22Rv1 (cell line): ENCODE measurements around the gene OR13G1.

Experiments
- ZFX ChIP-seq: fragments of 450-650 bp; IDR thresholded peaks from 2 replicates; pipeline ENCODE4 v1.6.1; 2017; ENCODE audit warnings: antibody characterized with exemption, borderline replicate concordance
- TF ChIP-seq, protein P1 (sequence below): fragments of 450-650 bp; IDR thresholded peaks from 2 replicates; pipeline ENCODE4 v1.5.1; 2017; ENCODE audit warnings: mild to moderate bottlenecking

DNA sequence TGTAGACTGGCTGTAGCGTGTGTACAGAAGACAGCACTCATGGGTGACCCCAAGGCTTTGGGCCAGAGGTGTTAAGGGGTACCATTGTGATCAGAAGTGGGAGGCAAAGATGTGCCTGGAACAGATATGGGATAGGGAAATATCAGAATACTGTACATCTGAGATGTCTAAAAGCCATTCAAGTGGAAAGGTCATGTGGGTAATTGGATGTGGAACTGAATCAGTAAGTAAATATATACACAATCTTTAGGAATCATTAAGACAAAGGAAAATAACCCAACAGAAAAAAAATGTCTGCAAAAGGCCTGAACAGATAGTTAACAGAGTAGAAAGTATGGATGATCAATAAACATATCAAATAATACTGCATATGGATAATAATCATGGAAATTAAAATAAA lies 26.5 kb downstream of the OR13G1 start:
- TF ChIP-seq, protein P1, sequence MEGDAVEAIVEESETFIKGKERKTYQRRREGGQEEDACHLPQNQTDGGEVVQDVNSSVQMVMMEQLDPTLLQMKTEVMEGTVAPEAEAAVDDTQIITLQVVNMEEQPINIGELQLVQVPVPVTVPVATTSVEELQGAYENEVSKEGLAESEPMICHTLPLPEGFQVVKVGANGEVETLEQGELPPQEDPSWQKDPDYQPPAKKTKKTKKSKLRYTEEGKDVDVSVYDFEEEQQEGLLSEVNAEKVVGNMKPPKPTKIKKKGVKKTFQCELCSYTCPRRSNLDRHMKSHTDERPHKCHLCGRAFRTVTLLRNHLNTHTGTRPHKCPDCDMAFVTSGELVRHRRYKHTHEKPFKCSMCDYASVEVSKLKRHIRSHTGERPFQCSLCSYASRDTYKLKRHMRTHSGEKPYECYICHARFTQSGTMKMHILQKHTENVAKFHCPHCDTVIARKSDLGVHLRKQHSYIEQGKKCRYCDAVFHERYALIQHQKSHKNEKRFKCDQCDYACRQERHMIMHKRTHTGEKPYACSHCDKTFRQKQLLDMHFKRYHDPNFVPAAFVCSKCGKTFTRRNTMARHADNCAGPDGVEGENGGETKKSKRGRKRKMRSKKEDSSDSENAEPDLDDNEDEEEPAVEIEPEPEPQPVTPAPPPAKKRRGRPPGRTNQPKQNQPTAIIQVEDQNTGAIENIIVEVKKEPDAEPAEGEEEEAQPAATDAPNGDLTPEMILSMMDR: no peak
- no peak for TF ChIP-seq ZFX
